Superior temporal gyrus (tissue), 1 donor: Measurements from ENCODE around the gene RB1.
"Not testable (repeated sequence)": the region's sequence is repeated elsewhere in the genome, so short reads cannot be mapped to it uniquely, and the experiment has no call there.

Source experiments
- DNase-seq: peaks from one replicate; pipeline ENCODE4 v3.0.0-alpha.2; 2016; ENCODE audit errors: extremely low spot score

The RB1 gene

GRCh38 chr13:48349525-48349924 lies 46.0 kb downstream of the RB1 start:
- no peak for DNase-seq

DNA sequence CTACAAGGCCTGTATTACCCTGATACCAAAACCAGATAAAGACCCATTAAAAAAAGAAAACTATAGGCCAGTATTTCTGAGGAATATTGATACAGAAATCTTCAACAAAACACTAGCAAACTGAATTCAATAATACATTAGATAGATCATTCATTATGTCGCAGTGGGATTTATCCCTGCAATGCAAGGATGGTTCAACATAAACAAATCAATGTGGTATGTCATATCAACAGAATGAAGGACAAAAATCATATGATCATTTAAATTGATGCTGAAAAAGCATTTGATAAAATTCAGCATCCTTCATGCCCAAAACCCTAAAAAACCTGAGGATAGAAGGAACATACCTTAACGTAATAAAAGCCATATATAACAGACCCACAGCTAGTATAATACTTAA lies 50.0 kb downstream of the RB1 start:
- DNase-seq = no peak

GRCh38 chr13:48355524-48355923 lies 52.0 kb downstream of the RB1 start:
- DNase-seq = not testable (repeated sequence)

DNA sequence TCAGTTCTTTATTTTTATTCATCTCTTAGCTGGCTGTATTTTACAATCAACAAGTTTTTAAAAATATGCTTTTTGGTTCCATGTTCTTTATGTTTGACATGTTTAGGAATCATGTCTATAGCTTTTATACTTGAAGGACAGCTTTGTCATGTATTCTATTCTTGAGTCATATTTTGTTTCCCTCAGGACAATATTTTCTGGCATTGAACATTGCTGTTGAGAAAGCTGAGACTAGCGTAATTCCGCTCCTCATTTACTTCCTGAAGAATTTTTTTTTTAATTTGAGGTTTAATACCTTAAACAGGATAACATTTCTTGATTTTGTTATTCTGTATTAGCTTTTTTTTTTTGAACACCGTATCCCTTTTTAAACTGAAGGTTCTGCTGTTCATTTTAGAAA lies 53.2 kb downstream of the RB1 start:
- no peak for DNase-seq

GRCh38 chr13:48369988-48370387 lies 66.4 kb downstream of the RB1 start:
- no peak for DNase-seq

- DNase-seq = no peak
Measured at GRCh38 chr13:48370815-48371214, 67.3 kb downstream of the RB1 start.

DNA sequence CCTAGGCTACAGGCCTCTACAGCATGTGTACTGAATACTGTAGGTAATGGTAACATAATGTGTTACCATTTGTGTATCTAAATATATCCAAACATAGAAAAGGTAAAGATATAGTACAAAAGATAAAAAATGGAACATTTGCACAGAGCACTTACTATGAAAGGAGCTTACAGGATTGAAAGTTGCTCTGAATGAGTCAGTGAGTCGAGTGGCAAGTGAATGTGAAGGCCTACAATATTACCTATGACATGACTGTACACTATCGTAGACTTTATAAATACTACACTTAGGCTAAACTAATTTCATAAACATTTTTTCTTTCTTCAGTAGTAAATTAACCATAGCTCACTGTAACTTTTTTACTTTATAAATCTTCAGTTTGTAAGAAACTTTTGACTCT lies 74.3 kb downstream of the RB1 start:
- DNase-seq = no peak

- no peak for DNase-seq
Measured at GRCh38 chr13:48380581-48380980, 77.0 kb downstream of the RB1 start.

- no peak for DNase-seq
Measured at GRCh38 chr13:48383384-48383783, 79.8 kb downstream of the RB1 start.

- DNase-seq = no peak
Measured at GRCh38 chr13:48386816-48387215, 83.3 kb downstream of the RB1 start.

GRCh38 chr13:48391257-48391656 lies 87.7 kb downstream of the RB1 start:
- DNase-seq = no peak

DNA sequence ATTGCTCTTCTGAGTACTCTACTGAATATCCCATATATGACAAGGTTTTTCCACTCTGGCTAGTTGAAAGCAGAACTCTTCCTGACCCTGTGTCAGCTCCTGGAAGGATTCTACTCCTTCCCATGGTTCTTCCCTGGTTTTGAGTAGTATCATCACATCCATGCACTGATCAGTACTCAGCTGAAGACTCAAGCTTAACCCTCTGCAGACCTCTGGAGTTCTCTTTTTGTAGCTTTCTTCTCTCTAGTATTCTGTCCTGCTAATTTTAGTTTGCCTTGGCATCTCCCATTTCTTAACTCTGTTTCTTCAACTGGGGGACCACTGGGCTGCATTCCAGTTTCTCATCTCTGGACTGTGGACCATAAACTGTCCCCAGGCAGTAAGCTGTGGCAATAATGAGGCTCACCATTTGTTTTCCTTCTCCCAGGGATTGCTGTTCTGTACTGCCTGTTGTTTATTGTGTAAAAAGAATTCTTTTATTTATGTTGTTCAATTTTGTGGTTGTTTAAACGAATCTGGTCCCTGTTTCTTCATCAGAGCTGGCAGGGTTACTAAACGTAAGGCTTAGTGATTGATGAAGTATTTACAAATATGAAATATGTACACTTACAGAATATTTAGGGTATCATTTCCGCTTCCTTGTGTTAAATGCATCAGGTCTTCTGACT lies 89.6 kb downstream of the RB1 start:
- DNase-seq = no peak

DNA sequence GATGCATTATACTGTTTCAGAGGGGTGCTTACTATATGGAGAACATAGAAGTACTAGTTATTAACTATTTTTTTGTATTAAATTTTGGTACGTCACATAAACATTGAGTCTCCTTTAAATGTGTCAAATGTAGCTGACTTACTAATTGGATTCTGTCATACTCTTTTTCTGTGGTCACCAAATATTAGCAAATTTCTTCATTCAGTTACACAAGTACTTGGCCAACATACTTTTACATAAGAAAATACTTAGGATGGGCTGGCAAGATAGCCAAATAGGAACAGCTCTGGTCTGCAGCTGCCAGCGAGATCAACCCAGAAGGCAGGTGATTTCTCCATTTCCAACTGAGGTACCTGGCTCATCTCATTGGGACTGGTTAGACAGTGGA lies 90.1 kb downstream of the RB1 start:
- DNase-seq = no peak

GRCh38 chr13:48397744-48398143 lies 94.2 kb downstream of the RB1 start:
- peak; percentile 3 for DNase-seq

DNA sequence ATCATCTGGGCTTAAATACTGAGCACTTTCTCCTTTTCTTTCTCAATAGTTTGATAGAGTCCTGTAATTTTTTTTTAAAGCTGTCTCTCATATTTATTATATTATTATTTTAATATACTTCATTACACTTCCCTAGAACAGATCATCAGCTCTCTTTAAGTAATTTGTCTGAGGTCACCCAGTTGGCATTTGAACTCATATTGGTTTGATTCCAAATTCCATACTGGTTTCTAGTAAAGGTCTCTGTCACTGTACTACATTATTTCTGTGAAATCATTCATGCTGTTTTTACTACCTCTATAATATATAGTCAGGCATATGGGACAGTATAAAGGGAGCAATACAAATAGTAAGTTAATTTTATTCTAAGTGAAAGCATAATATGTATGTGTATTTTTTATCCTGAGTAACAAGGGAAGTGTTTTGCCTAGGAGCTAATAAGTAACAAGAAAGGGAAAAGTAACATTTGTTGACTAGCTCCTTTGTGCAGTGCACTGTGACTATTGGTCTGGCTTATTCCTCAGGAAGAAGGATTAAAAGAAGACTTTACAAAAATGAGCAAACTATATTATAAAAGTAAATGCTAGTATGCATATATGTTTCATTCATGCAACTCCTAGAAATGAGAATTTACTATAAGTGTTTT lies 95.0 kb downstream of the RB1 start:
- DNase-seq = peak; percentile 4

- DNase-seq = peak; percentile 8
Measured at GRCh38 chr13:48400090-48400694, 96.6 kb downstream of the RB1 start.

- DNase-seq = peak; percentile 20
Measured at GRCh38 chr13:48400850-48401291, 97.3 kb downstream of the RB1 start.

DNA sequence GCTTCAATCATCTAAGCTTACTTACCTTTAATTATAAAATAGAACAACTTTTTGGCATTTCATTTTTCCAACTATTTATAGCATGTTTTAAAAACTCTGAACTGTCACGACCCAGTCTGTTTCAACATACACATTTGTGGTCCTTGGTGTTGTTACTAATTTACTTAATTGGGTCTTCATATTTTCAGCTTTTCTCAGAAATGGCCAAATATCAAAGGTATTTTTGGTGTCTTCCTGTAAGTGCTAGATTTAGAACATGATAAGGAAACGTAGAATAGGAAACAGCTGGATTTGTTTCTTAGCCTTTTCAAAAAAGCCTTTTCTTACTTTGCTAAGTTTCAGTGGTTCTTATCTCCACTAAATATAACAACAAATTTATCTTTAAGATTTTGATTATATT lies 97.9 kb downstream of the RB1 start:
- DNase-seq = peak; percentile 11

GRCh38 chr13:48402325-48402932 lies 98.9 kb downstream of the RB1 start:
- DNase-seq = peak; percentile 2

DNA sequence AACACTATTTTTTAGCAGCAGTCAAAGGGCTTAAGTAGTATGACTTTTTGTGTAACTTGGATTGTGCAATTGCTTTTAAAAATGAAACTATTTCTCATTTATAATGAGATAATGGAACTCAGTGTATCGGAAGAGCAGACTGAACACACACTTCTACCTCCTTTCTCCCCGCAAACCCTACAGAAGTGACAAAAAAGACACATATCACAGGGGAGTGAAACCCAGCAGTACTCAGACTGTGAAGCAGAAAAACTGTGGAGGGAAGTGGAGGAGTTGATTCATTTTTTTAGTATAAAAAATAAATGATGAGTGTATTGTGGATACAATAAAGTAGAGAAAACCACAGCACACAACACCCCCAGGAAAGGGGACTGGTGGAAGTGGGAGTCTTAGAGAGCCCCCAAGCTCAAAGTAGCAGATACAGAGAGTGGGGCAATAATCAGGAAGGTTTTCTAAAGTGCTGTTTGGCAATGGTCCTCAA lies 99.6 kb downstream of the RB1 start:
- DNase-seq = peak; percentile 5

- DNase-seq = peak; percentile 6
Measured at GRCh38 chr13:48403913-48404312, 100.4 kb downstream of the RB1 start.

DNA sequence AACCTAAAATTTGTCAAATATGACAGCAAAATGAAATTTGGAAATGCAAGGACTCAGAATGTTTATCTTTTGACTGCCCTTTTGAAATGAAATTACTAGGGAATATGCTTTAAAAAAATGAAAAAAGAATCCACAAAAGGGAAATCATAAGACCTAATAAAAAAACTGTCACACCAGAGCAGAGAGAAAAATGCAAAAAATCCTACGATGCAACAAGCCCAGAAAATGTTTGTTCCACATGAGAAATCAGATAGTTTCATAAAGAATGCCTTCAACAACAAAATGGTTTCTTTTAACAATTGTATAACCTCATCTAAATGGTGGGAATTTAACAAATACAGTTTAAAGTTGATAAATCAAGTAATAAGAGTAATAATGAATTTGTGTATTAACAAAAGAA lies 101.4 kb downstream of the RB1 start:
- DNase-seq = peak; percentile 9

- peak; percentile 5 for DNase-seq
Measured at GRCh38 chr13:48405875-48406274, 102.3 kb downstream of the RB1 start.
